ENCODE results near the gene LARGE1. TPM values are rescaled to one million over a fixed set of nuclear protein-coding genes. Genes with fewer than 3 reads are reported as not detected.
"Not testable (repeated sequence)": the region's sequence is repeated elsewhere in the genome, so short reads cannot be mapped to it uniquely, and the experiment has no call there.

The LARGE1 gene
- total and polyA plus RNA-seq, 4 experiments from 2014 or later, result 0.06 to 1.1 (median 1.0) TPM; not detected in 1

GRCh38 chr22:33569018-33569417 is 351.3 kb downstream of the LARGE1 start:
- no peak overlapping the region for H3K27ac Mint-ChIP-seq
- H3K9me3 Mint-ChIP-seq, result peaks cover 0 to 10% (median 3%) of the 10 kb centered on the region in 8 donors
- no peaks in the 10 kb centered on the region for H3K27me3 ChIP-seq (ENCODE audit: insufficient read depth, low read length)
- DNase-seq, result no peak
- H3K4me3 ChIP-seq (ENCODE audit: low read length in 2 of 2), result no peak overlapping the region
- H3K36me3 Mint-ChIP-seq, result no peaks in the 10 kb centered on the region
- peaks cover 0 to 2% (median 0%) of the 10 kb centered on the region in 4 donors for H3K4me1 Mint-ChIP-seq
- H3K36me3 ChIP-seq (ENCODE audit: insufficient read depth, low read length), result no peaks in the 10 kb centered on the region
- ChIA-PET POLR2A (ENCODE audit: partially characterized antibody) (no interaction called here), CTCF (ENCODE audit: partially characterized antibody) (no interaction called here)
- no peak overlapping the region for H3K4me3 Mint-ChIP-seq
- no peaks in the 10 kb centered on the region for H3K4me1 ChIP-seq (ENCODE audit: insufficient read depth, low read length)
- H3K27me3 Mint-ChIP-seq, result peaks cover 0 to 3% of the 10 kb centered on the region in 2 donors
- intact Hi-C loops (cut with micrococcal nuclease), result no loop called here
- no peaks in the 10 kb centered on the region for H3K9me3 ChIP-seq (ENCODE audit: control insufficient read depth in 1 of 2, low read length in 2 of 2)
- no peak overlapping the region for H3K27ac ChIP-seq (ENCODE audit: low read depth, low read length)

GRCh38 chr22:33566495-33566894 is 353.8 kb downstream of the LARGE1 start:
- H3K36me3 ChIP-seq (ENCODE audit: insufficient read depth, low read length); H3K9me3 ChIP-seq (ENCODE audit: control insufficient read depth in 1 of 2, low read length in 2 of 2); H3K4me3 Mint-ChIP-seq; CTCF ChIA-PET (ENCODE audit: partially characterized antibody); H3K4me3 ChIP-seq (ENCODE audit: low read length in 2 of 2); H3K4me1 ChIP-seq (ENCODE audit: insufficient read depth, low read length); intact Hi-C loops (cut with micrococcal nuclease); H3K27ac ChIP-seq (ENCODE audit: low read depth, low read length); H3K4me1 Mint-ChIP-seq; H3K27me3 Mint-ChIP-seq; DNase-seq; POLR2A ChIA-PET (ENCODE audit: partially characterized antibody); H3K27ac Mint-ChIP-seq; H3K36me3 Mint-ChIP-seq; H3K27me3 ChIP-seq (ENCODE audit: insufficient read depth, low read length): not testable (repeated sequence)
- H3K9me3 Mint-ChIP-seq, result peaks cover 0 to 15% (median 5%) of the 10 kb centered on the region in 8 donors

- intact Hi-C loops (cut with micrococcal nuclease), result no loop called here
- DNase-seq, result no peak
- H3K4me1 ChIP-seq (ENCODE audit: insufficient read depth, low read length), result no peaks in the 10 kb centered on the region
- Mint-ChIP-seq H3K27ac (no peak overlapping the region), H3K4me3 (no peak overlapping the region), H3K9me3 (peaks cover 0 to 15% (median 5%) of the 10 kb centered on the region in 8 donors), H3K27me3 (peaks cover 0 to 4% of the 10 kb centered on the region in 2 donors), H3K36me3 (no peaks in the 10 kb centered on the region), H3K4me1 (peaks cover 0 to 2% (median 0%) of the 10 kb centered on the region in 4 donors)
- POLR2A ChIA-PET (ENCODE audit: partially characterized antibody), result no interaction called here
- no peaks in the 10 kb centered on the region for H3K36me3 ChIP-seq (ENCODE audit: insufficient read depth, low read length)
- H3K27ac ChIP-seq (ENCODE audit: low read depth, low read length), result no peak overlapping the region
- CTCF ChIA-PET (ENCODE audit: partially characterized antibody), result no interaction called here
- H3K9me3 ChIP-seq (ENCODE audit: control insufficient read depth in 1 of 2, low read length in 2 of 2), result no peaks in the 10 kb centered on the region
- H3K27me3 ChIP-seq (ENCODE audit: insufficient read depth, low read length), result no peaks in the 10 kb centered on the region
- H3K4me3 ChIP-seq (ENCODE audit: low read length in 2 of 2), result no peak overlapping the region
Observed at GRCh38 chr22:33565580-33565995, 354.7 kb downstream of the LARGE1 start.

GRCh38 chr22:33564683-33565082 is 355.6 kb downstream of the LARGE1 start:
- Mint-ChIP-seq H3K27me3 (peaks cover 0 to 3% of the 10 kb centered on the region in 2 donors), H3K36me3 (no peaks in the 10 kb centered on the region), H3K27ac (no peak overlapping the region), H3K4me1 (peaks cover 0 to 2% (median 0%) of the 10 kb centered on the region in 4 donors), H3K4me3 (no peak overlapping the region), H3K9me3 (peaks cover 0 to 15% (median 5%) of the 10 kb centered on the region in 8 donors)
- no peaks in the 10 kb centered on the region for H3K36me3 ChIP-seq (ENCODE audit: insufficient read depth, low read length)
- H3K27me3 ChIP-seq (ENCODE audit: insufficient read depth, low read length), result no peaks in the 10 kb centered on the region
- POLR2A ChIA-PET (ENCODE audit: partially characterized antibody), result no interaction called here
- no peak overlapping the region for H3K4me3 ChIP-seq (ENCODE audit: low read length in 2 of 2)
- no peak overlapping the region for H3K27ac ChIP-seq (ENCODE audit: low read depth, low read length)
- CTCF ChIA-PET (ENCODE audit: partially characterized antibody), result interaction anchor here (0.6 kb wide), 1 partner anchor 15 kb away, joined by 3 read pairs; no protein-coding TSS in a partner anchor
- no peak for DNase-seq
- no peaks in the 10 kb centered on the region for H3K9me3 ChIP-seq (ENCODE audit: control insufficient read depth in 1 of 2, low read length in 2 of 2)
- no peaks in the 10 kb centered on the region for H3K4me1 ChIP-seq (ENCODE audit: insufficient read depth, low read length)
- intact Hi-C loops (cut with micrococcal nuclease), result no loop called here

- no peak for DNase-seq
- Mint-ChIP-seq H3K36me3 (no peaks in the 10 kb centered on the region), H3K4me3 (no peak overlapping the region), H3K27ac (no peak overlapping the region), H3K27me3 (peaks cover 0 to 1% of the 10 kb centered on the region in 2 donors), H3K4me1 (peaks cover 0 to 2% (median 0%) of the 10 kb centered on the region in 4 donors), H3K9me3 (peaks cover 0 to 19% (median 6%) of the 10 kb centered on the region in 8 donors)
- intact Hi-C loops (cut with micrococcal nuclease), result no loop called here
- H3K36me3 ChIP-seq (ENCODE audit: insufficient read depth, low read length), result no peaks in the 10 kb centered on the region
- H3K4me3 ChIP-seq (ENCODE audit: low read length in 2 of 2), result no peak overlapping the region
- no peaks in the 10 kb centered on the region for H3K4me1 ChIP-seq (ENCODE audit: insufficient read depth, low read length)
- ChIA-PET CTCF (ENCODE audit: partially characterized antibody) (no interaction called here), POLR2A (ENCODE audit: partially characterized antibody) (interaction anchor here (0.6 kb wide), 1 partner anchor 45 kb away, joined by 3 read pairs; no protein-coding TSS in a partner anchor)
- no peaks in the 10 kb centered on the region for H3K9me3 ChIP-seq (ENCODE audit: control insufficient read depth in 1 of 2, low read length in 2 of 2)
- no peaks in the 10 kb centered on the region for H3K27me3 ChIP-seq (ENCODE audit: insufficient read depth, low read length)
- no peak overlapping the region for H3K27ac ChIP-seq (ENCODE audit: low read depth, low read length)
Observed at GRCh38 chr22:33563220-33563964, 356.9 kb downstream of the LARGE1 start.

GRCh38 chr22:33562501-33562900 is 357.8 kb downstream of the LARGE1 start:
- Mint-ChIP-seq H3K4me3 (no peak overlapping the region), H3K27ac (no peak overlapping the region), H3K9me3 (peaks cover 0 to 21% (median 6%) of the 10 kb centered on the region in 8 donors), H3K27me3 (peaks cover 0 to 1% of the 10 kb centered on the region in 2 donors), H3K4me1 (no peaks in the 10 kb centered on the region), H3K36me3 (no peaks in the 10 kb centered on the region)
- POLR2A ChIA-PET (ENCODE audit: partially characterized antibody), result no interaction called here
- intact Hi-C loops (cut with micrococcal nuclease), result no loop called here
- Histone ChIP-seq H3K36me3 (ENCODE audit: insufficient read depth, low read length) (no peaks in the 10 kb centered on the region), H3K27ac (ENCODE audit: low read depth, low read length) (no peak overlapping the region), H3K27me3 (ENCODE audit: insufficient read depth, low read length) (no peaks in the 10 kb centered on the region), H3K4me3 (ENCODE audit: low read length in 2 of 2) (no peak overlapping the region), H3K9me3 (ENCODE audit: control insufficient read depth in 1 of 2, low read length in 2 of 2) (no peaks in the 10 kb centered on the region), H3K4me1 (ENCODE audit: insufficient read depth, low read length) (no peaks in the 10 kb centered on the region)
- no peak for DNase-seq
- CTCF ChIA-PET (ENCODE audit: partially characterized antibody), result no interaction called here

- Mint-ChIP-seq H3K4me1 (no peaks in the 10 kb centered on the region), H3K9me3 (peaks cover 0 to 21% (median 6%) of the 10 kb centered on the region in 8 donors), H3K27me3 (peaks cover 0 to 1% of the 10 kb centered on the region in 2 donors), H3K4me3 (no peak overlapping the region), H3K36me3 (no peaks in the 10 kb centered on the region), H3K27ac (no peak overlapping the region)
- intact Hi-C loops (cut with micrococcal nuclease), result no loop called here
- CTCF ChIA-PET (ENCODE audit: partially characterized antibody), result no interaction called here
- H3K4me3 ChIP-seq (ENCODE audit: low read length in 2 of 2), result no peak overlapping the region
- no peak for DNase-seq
- H3K27ac ChIP-seq (ENCODE audit: low read depth, low read length), result no peak overlapping the region
- H3K4me1 ChIP-seq (ENCODE audit: insufficient read depth, low read length), result no peaks in the 10 kb centered on the region
- no peaks in the 10 kb centered on the region for H3K27me3 ChIP-seq (ENCODE audit: insufficient read depth, low read length)
- H3K36me3 ChIP-seq (ENCODE audit: insufficient read depth, low read length), result no peaks in the 10 kb centered on the region
- no peaks in the 10 kb centered on the region for H3K9me3 ChIP-seq (ENCODE audit: control insufficient read depth in 1 of 2, low read length in 2 of 2)
- POLR2A ChIA-PET (ENCODE audit: partially characterized antibody), result no interaction called here
Observed at GRCh38 chr22:33561149-33561807, 359.0 kb downstream of the LARGE1 start.
